ENCODE data around the gene XKR7.

- no peak for TF ChIP-seq CTCF (optimal IDR thresholded peaks at IDR 0.05 in 1 of 3, IDR thresholded peaks at IDR 0.05 in 1 of 3, conservative IDR thresholded peaks at IDR 0.05 in 1 of 3; ENCODE audit: extremely low read depth in 1 of 3, insufficient read depth in 2 of 3, low read length in 3 of 3)
- no peak for TF ChIP-seq EZH2 (IDR thresholded peaks at IDR 0.05; ENCODE audit: low read length)
These were observed 60.9 kb downstream of the XKR7 start for GRCh38 chr20:32028647-32029372.

Data from keratinocyte (primary cell).